Measurements from ENCODE around the gene TIAM2.

Gene TIAM2

DNA sequence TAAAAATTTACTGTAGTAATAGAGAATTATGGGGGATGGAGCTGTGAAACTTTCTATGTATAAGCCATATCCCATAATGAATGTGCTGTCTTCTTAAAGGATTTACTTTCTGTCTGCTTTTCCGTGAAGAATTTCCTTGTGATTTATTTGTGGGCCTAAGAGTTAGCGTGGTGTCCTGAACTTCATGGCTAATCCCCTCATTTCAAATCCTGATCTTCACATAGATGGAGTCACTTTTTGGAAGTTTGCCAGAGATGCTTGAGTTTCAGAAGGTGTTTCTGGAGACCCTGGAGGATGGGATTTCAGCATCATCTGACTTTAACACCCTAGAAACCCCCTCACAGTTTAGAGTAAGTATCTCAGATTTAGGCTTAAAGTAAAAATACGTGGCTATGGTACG lies 249.3 kb downstream of the TIAM2 start:
- DNase-seq: no peak

- no peak for DNase-seq
These were observed 250.1 kb downstream of the TIAM2 start for GRCh38 chr6:155245193-155245592.

GRCh38 chr6:155245831-155246230 lies 250.7 kb downstream of the TIAM2 start:
- DNase-seq: no peak

DNA sequence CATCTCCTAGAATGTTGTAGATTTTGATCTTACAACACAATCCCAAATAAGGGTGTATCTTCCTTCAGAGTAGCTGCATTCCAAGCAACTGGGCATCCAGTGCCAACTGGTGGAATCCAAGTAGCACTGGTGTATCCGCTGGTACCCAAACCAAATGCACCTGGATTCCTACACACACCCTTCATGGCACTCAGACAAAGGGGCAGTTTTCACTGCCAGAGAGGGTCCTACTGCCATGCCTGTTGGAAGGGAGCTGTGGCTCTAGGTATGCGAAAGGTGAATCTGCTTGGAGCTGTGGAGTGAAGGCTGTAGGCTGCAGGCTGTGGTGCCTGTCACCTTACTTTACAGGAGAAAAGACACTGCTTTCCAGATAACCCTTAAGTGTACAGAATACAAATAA lies 251.7 kb downstream of the TIAM2 start:
- DNase-seq: no peak

DNA sequence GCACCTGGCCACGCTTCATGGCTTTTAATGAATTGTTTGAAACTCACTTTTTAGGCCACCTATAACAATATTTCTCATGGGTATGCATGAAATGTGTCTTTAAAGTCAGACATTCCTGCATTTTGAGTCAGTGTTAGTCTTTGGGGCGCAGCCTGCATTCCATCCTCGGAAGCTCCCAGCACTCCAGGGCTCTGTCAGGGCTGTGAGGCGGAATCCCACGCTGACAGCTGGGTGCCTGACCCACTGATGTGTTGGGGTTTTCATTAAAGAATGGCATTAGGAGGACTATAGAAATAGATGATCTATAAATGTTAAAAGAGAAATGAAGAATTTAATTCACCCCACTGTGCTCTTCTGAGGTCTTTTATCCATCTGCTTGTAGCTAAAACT lies 252.5 kb downstream of the TIAM2 start:
- no peak for DNase-seq

DNA sequence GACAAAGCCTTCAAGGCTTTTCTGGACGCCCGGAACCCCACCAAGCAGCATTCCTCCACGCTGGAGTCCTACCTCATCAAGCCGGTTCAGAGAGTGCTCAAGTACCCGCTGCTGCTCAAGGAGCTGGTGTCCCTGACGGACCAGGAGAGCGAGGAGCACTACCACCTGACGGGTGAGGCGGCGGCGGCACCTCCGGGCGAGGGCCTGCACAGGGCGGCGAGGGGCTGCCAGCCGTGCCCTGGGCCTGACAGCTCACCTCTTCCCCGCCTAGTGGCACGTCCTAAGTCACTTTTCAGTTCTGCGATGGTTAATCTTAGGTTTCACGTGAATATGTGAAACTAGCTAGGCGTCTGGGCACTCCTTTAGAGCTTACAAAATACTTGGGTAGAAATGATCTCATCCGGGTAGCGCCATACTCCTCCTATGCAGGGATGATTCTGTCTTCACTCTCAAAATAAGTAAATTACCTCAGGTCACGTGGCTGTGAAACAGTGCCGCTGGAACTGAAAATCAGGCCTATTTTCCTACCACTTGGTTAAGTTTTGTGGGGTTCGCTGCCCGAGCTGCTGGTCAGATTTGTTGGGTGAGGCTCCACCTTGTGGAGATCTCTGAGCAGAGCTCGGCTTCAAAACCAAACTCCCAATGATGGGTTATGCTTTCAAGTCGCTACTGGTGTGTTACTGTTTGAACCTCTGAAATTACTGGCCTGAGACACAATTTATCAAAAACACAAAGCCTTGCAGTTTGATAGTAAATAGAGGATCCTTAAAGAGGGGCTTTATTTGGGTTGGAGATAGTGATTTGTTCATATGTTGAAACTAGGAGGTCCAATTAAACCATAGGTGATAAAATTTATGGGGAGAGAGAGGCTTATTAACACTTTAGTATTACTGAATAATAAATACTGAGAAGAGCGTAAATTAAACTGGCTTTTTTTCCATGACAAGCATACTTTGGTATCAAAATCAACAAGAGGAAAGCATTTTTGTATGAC lies 253.2 kb downstream of the TIAM2 start:
- no peak for DNase-seq

- no peak for DNase-seq
These were observed 255.7 kb downstream of the TIAM2 start for GRCh38 chr6:155250701-155251381.

DNA sequence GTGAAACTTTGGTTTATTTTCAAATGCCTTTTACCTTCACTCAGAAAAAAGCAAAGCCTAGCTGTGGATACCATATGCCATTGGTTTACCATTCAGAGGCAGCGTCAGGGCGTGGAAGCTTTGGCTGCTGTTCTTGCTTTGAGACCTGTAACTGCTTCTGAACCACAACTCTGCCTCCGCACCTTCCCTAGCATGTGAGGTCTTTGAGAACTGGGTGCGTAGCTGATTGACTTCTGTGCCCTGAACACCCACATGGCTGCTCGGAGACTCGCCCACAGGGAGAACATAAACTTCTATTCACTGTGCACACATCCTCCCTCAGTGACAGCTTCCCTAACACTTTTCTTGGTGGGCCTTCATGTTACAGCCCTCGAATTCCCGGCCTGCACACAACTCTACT lies 257.5 kb downstream of the TIAM2 start:
- DNase-seq: no peak

GRCh38 chr6:155253337-155253736 lies 258.2 kb downstream of the TIAM2 start:
- no peak for DNase-seq

DNA sequence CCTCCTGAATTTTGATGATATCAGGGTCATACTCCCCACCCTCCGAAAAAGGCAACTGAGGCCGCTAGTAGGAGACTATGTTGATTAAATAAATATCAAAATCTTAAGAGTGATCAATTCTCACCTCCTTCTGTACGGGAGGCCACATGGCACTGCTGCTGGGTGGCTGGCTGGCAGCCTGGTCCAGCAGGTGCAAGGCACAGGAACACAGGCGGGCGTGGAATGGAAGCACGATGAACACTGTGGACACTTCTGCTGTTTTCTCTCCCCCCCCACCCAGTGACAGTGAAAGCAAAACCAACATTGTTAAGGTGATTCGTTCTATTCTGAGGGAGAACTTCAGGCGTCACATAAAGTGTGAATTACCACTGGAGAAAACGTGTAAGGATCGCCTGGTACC lies 259.0 kb downstream of the TIAM2 start:
- DNase-seq: no peak

GRCh38 chr6:155256122-155256795 lies 261.1 kb downstream of the TIAM2 start:
- no peak for DNase-seq

GRCh38 chr6:155257796-155258195 lies 262.7 kb downstream of the TIAM2 start:
- no peak for DNase-seq

- DNase-seq: no peak
These were observed 264.1 kb downstream of the TIAM2 start for GRCh38 chr6:155259204-155259603.

- DNase-seq: no peak
These were observed 264.8 kb downstream of the TIAM2 start for GRCh38 chr6:155259897-155260296.

DNA sequence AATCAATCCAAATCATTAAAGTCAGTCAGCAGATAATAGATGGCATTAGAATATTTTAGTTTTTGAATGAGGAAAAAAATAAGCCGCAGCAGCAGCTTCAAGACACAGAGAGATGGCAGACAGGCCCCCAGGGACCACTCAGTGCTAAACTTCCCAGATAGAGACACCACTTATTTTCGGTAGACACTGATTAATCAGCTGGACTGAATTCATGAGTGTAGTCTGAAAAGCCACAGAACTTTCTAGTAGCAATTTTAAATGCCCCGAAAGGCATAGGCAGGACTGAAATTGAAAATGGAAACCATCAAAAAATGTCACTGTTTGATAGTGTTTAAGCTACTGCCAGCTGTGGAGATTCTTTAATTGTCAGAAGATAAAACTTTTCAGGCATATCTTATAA lies 265.6 kb downstream of the TIAM2 start:
- DNase-seq: no peak

DNA sequence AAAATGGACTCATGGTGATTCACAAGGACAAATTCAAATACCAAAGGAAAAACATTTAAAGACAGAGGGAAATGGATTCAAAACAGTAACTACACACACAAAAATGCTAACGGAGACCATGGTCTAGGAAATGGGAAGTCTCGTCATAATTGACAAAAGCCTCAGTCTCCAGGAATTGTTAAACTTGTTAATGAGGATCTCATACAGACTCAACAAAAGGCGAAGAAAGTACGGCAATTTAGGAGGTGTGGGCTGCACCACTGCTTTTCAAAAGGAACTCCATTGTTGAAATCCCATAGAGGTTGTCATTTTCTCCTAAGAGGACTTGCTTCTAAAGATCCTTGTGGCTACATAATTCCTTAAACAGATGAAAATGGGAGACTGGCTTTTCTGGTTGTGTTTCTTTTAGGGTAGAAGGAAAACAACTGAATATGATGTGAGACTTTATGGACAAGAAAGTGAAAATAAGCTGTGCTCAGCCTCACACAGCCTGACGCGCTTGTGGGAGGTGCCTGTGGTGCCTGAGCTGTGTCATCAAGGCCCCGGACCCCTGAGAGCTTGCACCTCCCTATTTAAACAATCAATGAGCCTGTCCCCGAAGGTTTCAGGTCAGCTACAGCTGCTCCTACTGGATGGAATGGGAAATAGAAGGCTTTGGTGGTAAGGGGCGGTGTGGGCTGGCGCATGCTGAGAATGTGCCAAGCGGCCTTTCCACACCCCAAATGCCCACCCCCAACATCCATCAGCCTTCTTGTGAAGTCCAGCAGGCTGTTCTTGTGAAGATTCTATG lies 266.2 kb downstream of the TIAM2 start:
- no peak for DNase-seq

- no peak for DNase-seq
These were observed 267.5 kb downstream of the TIAM2 start for GRCh38 chr6:155262655-155263054.

GRCh38 chr6:155263373-155264063 lies 268.4 kb downstream of the TIAM2 start, which contains the start of gene CLDN20:
TSS of gene CLDN20 (plus strand) at chr6:155264013. CDS start at chr6:155275720, 11,707 bp downstream.
- DNase-seq: no peak

DNA sequence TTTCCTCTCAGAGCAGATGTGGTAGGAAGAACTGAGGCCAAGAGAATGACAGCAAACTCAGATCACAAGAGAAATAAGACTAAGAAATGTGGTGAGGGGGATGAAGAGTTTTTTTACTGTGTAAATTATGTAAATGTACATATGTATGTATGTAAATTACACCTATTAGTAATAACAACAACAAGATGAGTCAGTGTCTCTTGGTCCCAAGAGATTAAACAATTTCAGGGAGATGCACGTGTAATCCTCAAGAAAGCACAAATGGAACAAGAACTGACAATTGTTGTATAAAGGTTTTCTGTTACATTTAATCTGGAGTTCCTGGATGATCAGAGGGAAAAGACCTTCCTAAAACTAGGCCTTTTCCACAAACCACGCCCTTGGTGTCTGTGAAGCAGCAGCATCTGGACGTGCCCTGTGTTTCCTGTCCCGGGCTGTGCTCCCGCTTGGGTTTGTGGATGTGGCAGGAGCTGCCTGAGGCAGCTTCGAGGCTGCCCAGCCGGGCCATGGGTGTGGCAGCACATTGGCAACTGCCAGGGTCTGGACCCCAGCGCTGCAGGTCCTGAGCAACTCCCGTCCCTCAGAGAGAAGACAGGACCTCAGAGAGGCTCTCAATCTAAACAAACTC lies 269.7 kb downstream of the TIAM2 start:
- DNase-seq: no peak

GRCh38 chr6:155265843-155266535 lies 270.9 kb downstream of the TIAM2 start:
- DNase-seq: no peak

GRCh38 chr6:155267411-155267810 lies 272.3 kb downstream of the TIAM2 start:
- DNase-seq: no peak
